Raji (cell line): ENCODE results near the gene OR4C11.

Experiments used
- POLR2A ChIP-seq: IDR thresholded peaks from 2 replicates; pipeline ENCODE4 v1.6.1; 2011; ENCODE audit warnings: low read depth, low read length, control low read depth; ENCODE audit not compliant: insufficient read depth

The OR4C11 gene, protein sequence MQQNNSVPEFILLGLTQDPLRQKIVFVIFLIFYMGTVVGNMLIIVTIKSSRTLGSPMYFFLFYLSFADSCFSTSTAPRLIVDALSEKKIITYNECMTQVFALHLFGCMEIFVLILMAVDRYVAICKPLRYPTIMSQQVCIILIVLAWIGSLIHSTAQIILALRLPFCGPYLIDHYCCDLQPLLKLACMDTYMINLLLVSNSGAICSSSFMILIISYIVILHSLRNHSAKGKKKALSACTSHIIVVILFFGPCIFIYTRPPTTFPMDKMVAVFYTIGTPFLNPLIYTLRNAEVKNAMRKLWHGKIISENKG

GRCh38 chr11:55607545-55607944 is at the start of gene OR4C11:
Gene OR4C11, minus strand, starts transcription at chr11:55607645. Its CDS starts 3,272 bp downstream, at chr11:55604373.
- TF ChIP-seq POLR2A: no peak

DNA sequence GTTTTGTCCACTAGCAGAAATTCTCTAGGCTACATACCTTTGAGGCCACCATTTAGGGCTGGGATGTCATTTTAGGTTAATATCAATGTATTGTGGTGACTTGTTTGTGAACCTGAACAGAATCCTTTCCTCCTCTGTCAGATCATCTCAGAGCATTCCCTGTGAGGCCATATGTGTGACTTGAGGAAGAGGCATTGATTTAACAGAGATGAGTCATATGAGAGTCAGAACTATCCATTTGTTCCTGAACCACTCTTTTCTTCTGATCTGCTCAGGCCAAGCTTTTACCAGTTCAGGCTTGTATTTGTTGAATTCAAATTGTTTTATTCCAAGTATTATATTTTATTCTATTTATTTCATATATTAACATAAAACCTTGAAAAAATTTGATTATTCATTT is 47.7 kb upstream of the OR4C11 start:
- TF ChIP-seq POLR2A: no peak

- TF ChIP-seq POLR2A: no peak
Measured at GRCh38 chr11:55652560-55652959, 45.1 kb upstream of the OR4C11 start.

GRCh38 chr11:55648027-55648426 is 40.6 kb upstream of the OR4C11 start, which contains the start of gene OR4S2:
Gene OR4S2, plus strand, starts transcription at chr11:55648327. Its CDS starts 2,577 bp downstream, at chr11:55650904.
- no peak for TF ChIP-seq POLR2A

DNA sequence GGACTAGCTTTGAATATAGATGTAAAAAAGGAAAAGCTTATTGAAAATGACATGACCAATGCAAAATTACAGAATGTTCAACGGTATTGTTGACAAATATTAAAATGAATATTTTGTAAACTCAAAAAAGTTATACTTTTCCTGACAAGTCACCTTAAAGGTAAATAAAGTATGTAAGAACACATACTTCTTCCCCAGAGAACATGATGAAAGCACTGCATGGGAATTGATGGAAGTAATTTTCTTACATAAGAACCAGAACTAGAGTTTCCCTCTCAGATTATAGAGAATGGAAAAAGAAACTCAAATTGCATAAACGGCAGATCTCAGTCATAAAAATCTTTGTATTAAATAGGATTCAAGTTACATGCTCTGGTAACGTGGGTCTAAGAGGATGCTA is 27.4 kb upstream of the OR4C11 start, which contains the start of gene OR4P4:
TSS of gene OR4P4 (plus strand) at position 301 of the 400 bp plus-strand sequence.
- TF ChIP-seq POLR2A: no peak

- no peak for TF ChIP-seq POLR2A
Measured at GRCh38 chr11:55624531-55624930, 17.1 kb upstream of the OR4C11 start.

DNA sequence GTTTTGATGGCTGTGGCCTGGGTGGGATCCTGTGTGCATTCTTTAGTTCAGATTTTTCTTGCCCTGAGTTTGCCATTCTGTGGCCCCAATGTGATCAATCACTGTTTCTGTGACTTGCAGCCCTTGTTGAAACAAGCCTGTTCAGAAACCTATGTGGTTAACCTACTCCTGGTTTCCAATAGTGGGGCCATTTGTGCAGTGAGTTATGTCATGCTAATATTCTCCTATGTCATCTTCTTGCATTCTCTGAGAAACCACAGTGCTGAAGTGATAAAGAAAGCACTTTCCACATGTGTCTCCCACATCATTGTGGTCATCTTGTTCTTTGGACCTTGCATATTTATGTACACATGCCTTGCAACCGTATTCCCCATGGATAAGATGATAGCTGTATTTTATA is 34.9 kb downstream of the OR4C11 start:
- TF ChIP-seq POLR2A: no peak

DNA sequence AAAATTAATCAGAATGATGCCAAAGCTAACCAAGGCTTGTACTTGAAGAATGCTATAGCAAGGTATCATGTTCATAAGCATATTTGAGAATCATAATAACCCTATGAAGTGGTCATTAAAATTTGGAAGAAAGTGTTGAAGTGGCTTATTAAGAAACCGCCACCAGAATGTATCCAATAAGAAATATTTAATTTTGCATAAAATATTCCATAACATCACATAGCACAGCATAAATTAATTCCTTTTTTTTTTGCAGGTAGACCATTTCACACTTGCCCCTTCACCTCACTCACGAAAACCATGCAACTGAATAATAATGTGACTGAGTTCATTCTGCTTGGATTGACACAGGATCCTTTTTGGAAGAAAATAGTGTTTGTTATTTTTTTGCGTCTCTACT is 35.6 kb downstream of the OR4C11 start, which contains the start of gene OR4C16:
TSS of gene OR4C16 (plus strand) at position 301 of the 400 bp plus-strand sequence. CDS start at position 301, 0 bp downstream.
- TF ChIP-seq POLR2A: no peak

GRCh38 chr11:55554169-55554568 is 53.3 kb downstream of the OR4C11 start, which contains the start of gene OR4C15:
Gene OR4C15, plus strand, starts transcription at chr11:55554469. Its CDS starts 0 bp downstream, at chr11:55554469.
- TF ChIP-seq POLR2A: no peak
